ENCODE data around the gene SNAPC3.
A peak's percentile ranks its signal among the peaks of the same experiment; 100 is the strongest.

DNA sequence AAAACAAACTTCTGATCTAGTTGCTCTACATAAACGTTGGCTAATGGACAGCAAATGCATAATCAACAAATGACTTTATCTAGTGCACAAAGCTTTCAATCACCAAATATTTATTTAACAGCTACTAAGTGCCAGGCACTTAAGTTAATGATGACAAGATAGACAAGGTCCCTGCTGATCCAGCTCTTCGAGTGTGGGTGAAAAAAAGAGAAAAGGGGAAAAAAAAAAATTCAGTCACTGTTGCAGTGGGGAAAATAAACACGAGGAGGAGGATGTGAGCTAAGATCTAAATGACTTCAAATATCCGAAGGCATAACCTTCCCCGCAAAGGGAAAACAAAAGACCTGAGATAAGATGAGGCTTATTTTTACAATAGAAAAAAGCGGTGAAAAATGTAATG, 78.5 kb downstream of the SNAPC3 start:
- TF ChIP-seq, protein P1, sequence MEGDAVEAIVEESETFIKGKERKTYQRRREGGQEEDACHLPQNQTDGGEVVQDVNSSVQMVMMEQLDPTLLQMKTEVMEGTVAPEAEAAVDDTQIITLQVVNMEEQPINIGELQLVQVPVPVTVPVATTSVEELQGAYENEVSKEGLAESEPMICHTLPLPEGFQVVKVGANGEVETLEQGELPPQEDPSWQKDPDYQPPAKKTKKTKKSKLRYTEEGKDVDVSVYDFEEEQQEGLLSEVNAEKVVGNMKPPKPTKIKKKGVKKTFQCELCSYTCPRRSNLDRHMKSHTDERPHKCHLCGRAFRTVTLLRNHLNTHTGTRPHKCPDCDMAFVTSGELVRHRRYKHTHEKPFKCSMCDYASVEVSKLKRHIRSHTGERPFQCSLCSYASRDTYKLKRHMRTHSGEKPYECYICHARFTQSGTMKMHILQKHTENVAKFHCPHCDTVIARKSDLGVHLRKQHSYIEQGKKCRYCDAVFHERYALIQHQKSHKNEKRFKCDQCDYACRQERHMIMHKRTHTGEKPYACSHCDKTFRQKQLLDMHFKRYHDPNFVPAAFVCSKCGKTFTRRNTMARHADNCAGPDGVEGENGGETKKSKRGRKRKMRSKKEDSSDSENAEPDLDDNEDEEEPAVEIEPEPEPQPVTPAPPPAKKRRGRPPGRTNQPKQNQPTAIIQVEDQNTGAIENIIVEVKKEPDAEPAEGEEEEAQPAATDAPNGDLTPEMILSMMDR (IDR thresholded peaks at IDR 0.05): peak in 1 of 7 experiments; percentile 11
- TF ChIP-seq POLR2A (IDR thresholded peaks at IDR 0.05) (no peak), POLR2AphosphoS5 (IDR thresholded peaks at IDR 0.05) (no peak), EP300 (IDR thresholded peaks at IDR 0.05) (no peak)

Measured in stomach (tissue), 4 donors.